DOHH2 (cell line): ENCODE data around the gene CERK.

Source experiments
- EZH2phosphoT487 ChIP-seq: fragments of 200-600 bp; sonication (generic); IDR thresholded peaks from 2 replicates; pipeline ENCODE4 v1.6.1; 2017; ENCODE audit warnings: borderline replicate concordance, mild to moderate bottlenecking, antibody characterized with exemption, low read length, moderate library complexity, mixed read lengths
- TF ChIP-seq, protein P1 (sequence below): fragments of 200-600 bp; sonication (generic); IDR thresholded peaks from one replicate; pipeline ENCODE4 v1.5.1; 2014; ENCODE audit warnings: antibody characterized with exemption, mild to moderate bottlenecking, low read depth, low read length; ENCODE audit not compliant: poor library complexity, severe bottlenecking

DNA sequence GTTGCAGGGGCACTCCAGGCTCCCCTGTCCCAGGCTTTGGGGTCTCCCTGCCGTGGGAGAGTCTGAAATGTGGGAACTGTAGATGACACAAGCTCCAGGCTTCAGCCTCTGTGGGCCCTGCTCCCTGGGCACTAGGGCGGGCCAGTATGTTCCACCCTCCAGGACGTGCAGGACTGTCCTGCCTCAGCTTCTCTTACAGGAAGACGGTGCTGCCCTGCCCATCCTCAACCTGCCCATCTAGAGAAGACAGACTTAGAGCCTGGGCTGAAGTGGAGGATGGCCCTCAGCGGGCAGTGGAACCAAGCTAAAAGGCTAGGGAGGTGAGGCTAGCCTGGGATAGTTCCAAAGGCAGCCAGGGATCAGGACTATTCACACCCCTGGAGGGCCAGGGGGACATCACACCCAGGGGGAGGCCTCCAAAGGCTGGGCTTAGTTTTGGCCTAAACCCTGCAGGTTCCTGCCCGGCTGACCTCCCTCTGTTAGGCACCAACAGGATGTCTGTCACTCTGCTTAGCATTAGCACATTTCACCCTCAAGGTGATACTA is 4.0 kb upstream of the CERK start:
- TF ChIP-seq, protein P1, sequence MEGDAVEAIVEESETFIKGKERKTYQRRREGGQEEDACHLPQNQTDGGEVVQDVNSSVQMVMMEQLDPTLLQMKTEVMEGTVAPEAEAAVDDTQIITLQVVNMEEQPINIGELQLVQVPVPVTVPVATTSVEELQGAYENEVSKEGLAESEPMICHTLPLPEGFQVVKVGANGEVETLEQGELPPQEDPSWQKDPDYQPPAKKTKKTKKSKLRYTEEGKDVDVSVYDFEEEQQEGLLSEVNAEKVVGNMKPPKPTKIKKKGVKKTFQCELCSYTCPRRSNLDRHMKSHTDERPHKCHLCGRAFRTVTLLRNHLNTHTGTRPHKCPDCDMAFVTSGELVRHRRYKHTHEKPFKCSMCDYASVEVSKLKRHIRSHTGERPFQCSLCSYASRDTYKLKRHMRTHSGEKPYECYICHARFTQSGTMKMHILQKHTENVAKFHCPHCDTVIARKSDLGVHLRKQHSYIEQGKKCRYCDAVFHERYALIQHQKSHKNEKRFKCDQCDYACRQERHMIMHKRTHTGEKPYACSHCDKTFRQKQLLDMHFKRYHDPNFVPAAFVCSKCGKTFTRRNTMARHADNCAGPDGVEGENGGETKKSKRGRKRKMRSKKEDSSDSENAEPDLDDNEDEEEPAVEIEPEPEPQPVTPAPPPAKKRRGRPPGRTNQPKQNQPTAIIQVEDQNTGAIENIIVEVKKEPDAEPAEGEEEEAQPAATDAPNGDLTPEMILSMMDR = no peak
- TF ChIP-seq EZH2phosphoT487 = no peak
